Cardiac fibroblast (primary cell): ENCODE results near the gene TMEM74B.
"Not testable (repeated sequence)": the region's sequence is repeated elsewhere in the genome, so short reads cannot be mapped to it uniquely, and the experiment has no call there.

Experiments
- DNase-seq, 2 donors: peaks; one replicate each; pipeline versions ENCODE4 v3.0.0 to v3.0.0-alpha.2; 2010; ENCODE audit warnings: low read depth in 2 of 2
- H3K4me3 ChIP-seq, 2 donors: replicated peaks in 1 of 2; 1 replicate in 1 of 2; 2 replicates in 1 of 2; pipeline ENCODE4 v1.5.1; 2011; ENCODE audit warnings: low read depth in 2 of 2, low read length in 2 of 2, mild to moderate bottlenecking in 2 of 2, moderate library complexity in 1 of 2
- TF ChIP-seq, protein P1 (sequence below): IDR thresholded peaks from one replicate; pipeline ENCODE4 v1.5.1; 2011; ENCODE audit warnings: low read depth, mild to moderate bottlenecking, low read length, inconsistent platforms

TMEM74B gene

DNA sequence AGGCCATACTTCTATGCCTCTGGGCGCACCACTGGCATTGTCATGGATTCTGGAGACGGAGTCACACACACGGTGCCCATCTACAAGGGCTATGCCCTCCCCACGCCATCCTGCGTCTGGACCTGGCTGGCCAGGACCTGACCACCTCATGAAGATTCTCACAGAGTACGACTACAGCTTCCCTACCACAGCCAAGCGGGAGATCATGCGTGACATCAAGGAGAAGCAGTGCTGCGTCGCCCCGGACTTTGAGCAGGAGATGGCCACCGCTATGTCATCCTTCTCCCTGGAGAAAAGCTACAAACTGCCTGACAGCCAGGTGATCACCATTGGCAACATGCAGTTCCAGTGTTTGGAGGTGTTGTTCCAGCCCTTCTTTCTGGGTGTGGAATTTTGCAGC is 23.8 kb downstream of the TMEM74B start:
- TF ChIP-seq, protein P1, sequence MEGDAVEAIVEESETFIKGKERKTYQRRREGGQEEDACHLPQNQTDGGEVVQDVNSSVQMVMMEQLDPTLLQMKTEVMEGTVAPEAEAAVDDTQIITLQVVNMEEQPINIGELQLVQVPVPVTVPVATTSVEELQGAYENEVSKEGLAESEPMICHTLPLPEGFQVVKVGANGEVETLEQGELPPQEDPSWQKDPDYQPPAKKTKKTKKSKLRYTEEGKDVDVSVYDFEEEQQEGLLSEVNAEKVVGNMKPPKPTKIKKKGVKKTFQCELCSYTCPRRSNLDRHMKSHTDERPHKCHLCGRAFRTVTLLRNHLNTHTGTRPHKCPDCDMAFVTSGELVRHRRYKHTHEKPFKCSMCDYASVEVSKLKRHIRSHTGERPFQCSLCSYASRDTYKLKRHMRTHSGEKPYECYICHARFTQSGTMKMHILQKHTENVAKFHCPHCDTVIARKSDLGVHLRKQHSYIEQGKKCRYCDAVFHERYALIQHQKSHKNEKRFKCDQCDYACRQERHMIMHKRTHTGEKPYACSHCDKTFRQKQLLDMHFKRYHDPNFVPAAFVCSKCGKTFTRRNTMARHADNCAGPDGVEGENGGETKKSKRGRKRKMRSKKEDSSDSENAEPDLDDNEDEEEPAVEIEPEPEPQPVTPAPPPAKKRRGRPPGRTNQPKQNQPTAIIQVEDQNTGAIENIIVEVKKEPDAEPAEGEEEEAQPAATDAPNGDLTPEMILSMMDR: no peak
- DNase-seq: no peak
- H3K4me3 ChIP-seq: no peak overlapping the region

DNA sequence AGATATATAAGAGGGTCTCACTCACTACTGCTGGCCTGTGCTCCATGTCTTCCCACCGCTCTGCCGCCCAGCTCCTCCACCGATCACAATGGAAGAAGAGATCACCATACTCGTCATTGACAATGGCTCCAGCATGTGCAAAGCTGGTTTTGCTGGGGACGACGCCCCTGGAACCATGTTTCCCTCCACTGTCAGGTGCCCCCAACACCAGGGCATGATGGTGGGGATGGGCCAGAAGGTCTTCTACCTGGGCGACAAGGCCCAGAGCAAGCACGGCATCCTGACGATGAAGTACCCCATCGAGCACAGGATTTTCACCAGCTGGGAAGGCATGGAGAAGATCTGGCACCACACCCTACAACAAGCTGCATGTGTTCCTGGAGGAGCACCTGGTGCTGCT is 24.3 kb downstream of the TMEM74B start:
- H3K4me3 ChIP-seq: no peak overlapping the region
- DNase-seq: no peak
- TF ChIP-seq, protein P1: no peak

DNA sequence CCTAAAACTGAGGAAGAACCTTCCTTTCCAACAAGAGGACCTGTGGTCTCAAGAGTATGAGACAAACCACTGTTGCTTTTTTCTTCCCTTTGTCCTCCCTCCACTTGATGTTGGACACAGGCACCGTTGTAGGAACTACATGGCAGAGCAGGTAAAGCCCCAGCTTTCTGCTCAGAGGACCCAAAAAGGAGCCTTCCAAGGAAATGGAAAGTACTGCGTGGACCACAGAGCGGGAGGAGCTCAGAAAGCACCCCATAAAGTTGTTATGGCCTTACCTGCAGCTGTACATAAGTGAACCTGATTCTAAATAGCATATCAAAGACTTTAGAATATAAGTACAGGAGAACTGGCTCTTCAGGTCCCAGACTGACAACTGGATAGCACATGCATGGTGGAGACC is 29.4 kb downstream of the TMEM74B start:
- DNase-seq: no peak
- no peak overlapping the region for H3K4me3 ChIP-seq
- TF ChIP-seq, protein P1: no peak

DNA sequence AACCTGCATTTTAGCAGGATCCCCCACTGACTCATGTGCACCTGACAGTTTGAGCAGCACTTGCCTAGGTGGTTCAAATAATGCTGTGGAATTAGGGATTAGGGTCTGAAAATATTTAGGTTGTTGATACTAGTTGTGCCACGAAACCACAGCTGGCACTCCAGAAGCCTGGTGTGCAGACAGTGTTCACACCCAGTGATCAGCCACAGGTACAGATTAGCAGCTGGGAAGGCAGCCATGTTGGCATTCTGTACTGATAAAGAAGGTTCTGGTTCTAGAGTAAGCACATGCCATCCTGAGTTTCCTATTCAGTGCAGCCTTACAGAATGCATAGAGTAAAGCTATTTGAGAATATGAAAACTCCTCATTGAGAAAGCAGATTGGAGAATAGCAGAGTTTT is 30.1 kb downstream of the TMEM74B start:
- TF ChIP-seq, protein P1: no peak
- no peak for DNase-seq
- H3K4me3 ChIP-seq: no peak overlapping the region

DNA sequence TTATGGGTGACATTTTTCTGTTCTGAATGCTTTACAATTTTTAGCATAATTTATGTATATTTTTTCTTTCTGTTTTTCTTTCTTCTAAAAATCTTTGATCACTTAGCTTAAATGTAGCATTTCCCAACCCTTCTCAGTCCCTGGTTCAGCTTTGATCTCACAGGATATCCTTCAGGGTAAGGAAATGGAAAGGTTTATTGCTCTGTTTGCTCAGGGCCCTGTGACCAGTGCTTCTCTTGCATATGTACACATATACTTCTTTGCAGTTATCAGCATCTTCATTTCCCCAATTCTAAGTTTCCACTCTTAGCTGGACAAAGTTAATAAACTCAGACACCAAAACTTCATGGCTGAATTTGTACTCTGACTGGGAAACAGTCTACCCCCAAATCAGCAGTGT is 30.6 kb downstream of the TMEM74B start:
- no peak overlapping the region for H3K4me3 ChIP-seq
- no peak for DNase-seq
- TF ChIP-seq, protein P1: no peak

DNA sequence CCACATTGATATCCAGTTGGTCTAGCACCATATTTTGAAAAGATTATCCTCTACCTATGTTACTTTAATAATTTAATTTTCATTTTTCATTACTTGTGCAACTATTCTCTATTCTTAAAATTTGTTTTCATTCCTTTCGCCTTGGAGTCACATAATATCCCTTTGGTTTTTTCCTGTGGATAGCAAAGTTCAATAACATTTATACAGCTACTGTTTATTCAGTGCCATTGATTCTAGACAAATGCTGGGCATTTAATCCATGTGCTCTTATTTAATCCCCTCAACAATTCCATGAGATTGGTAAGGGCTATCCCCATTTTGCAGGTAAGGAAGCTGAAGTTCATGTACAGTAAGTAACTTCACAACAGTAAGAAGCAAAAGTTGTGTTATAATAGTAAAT is 33.8 kb downstream of the TMEM74B start:
- TF ChIP-seq, protein P1: no peak
- DNase-seq: no peak
- no peak overlapping the region for H3K4me3 ChIP-seq

DNA sequence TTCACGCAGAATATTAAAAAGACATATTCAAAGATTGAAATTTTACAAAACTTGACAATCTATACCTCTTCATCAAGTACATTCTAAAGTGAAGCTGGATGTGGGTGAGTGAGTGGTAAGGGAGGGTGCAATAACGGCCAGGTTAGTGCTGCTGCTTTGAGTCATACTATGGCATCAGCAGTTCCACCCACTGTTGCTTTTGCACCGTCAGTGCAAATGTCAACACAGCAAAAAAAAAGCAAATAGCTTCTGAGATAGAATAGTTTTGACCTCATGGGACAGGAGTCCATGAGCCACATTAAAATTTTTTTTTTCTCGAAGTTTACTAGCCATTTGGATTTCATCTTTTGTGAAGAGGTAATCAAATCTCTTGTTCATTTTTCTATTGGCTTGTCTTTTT is 34.6 kb downstream of the TMEM74B start:
- H3K4me3 ChIP-seq: no peak overlapping the region
- peak; percentile 6 to 57 for DNase-seq
- TF ChIP-seq, protein P1: no peak

DNA sequence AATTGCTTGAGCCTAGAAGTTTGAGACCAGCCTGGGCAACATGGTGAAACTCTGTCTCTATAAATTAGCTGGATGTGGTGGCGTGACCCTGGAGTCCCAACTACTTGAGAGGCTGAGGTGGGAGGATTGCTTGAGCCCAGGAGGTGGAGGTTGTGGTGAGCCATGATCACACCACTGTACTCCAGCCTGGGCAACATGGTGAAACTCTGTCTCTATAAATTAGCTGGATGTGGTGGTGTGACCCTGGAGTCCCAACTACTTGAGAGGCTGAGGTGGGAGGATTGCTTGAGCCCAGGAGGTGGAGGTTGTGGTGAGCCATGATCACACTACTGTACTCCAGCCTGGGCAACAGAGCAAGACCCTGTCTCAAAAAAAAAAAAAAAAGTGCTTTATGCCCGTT is 35.0 kb downstream of the TMEM74B start:
- not testable (repeated sequence) for DNase-seq, H3K4me3 ChIP-seq
